ENCODE measurements around the gene U2SURP.

- TF ChIP-seq POLR2AphosphoS5 (IDR thresholded peaks at IDR 0.05; ENCODE audit: insufficient read depth in 1 of 2, low read depth in 1 of 2), result no peak
- no peak for TF ChIP-seq POLR2A (IDR thresholded peaks at IDR 0.05)
These were observed 48.8 kb upstream of the U2SURP start for GRCh38 chr3:142952272-142953193.
